GM19043 (cell line): Measurements from ENCODE around the gene ADIPOQ.
"Not testable (repeated sequence)": the region's sequence is repeated elsewhere in the genome, so short reads cannot be mapped to it uniquely, and the experiment has no call there.

Experiments
- ATAC-seq: cut with Tn5 transposase; IDR thresholded peaks from one replicate; pipeline ENCODE4 v1.9.1; 2021; ENCODE audit warnings: low read depth; ENCODE audit not compliant: unreplicated experiment

Gene ADIPOQ

DNA sequence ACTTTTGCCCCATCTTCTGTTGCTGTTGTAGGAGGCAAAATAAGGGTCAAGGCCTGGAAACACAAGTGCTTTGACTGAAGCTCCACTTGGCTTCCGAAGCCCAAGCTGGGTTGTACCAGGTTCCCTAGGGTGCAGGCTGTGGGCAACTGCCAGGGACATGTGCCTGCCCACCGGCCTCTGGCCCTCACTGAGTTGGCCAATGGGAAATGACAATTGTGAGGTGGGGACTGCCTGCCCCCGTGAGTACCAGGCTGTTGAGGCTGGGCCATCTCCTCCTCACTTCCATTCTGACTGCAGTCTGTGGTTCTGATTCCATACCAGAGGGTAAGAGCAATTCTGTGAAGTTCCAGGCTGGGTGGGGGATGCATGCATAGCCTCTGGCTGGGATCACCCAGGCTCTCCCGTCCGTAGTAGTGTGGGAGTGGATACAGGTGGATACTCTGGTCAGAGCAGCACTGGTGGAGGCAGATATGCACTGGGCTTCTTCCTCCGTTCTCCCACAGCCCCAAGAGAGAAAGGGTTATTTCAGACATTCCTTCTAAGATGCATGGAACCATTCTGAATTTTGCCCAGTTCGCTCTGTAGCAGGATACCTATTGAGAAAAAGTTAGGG, at the start of gene ADIPOQ:
ADIPOQ (plus strand) TSS at position 285 of the 613 bp plus-strand sequence. CDS start 10,349 bp downstream, outside the sequence.
- ATAC-seq: no peak

DNA sequence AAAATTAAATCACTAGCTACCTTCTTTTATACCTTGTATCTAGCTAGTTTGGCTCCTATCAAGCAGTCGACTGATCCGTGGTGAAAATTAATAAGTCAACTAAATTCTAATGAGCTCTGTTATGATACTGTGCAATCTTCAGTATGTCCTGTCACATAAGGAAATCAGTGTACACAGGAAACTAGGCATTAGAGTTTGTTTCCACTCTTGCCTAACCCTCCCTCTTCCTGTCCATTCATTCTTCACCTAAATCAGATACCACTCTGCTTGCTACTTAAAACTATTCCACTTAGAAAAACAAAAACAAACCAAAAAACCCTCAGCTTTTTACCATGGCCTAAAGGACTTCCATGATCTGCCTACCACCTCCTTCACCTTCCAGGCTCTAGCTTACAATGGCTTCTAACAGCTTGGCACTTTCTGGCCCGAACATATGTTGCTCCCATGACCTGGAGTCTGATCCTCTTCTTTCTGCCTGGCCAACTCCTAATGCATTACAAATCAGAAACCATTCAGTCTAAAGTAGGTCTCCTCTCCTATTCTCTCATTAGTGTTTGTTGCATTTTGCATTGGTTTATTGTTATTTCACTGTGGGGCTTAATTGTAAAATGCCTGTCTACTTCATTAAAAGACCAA, 44.2 kb upstream of the ADIPOQ start:
- ATAC-seq: no peak

DNA sequence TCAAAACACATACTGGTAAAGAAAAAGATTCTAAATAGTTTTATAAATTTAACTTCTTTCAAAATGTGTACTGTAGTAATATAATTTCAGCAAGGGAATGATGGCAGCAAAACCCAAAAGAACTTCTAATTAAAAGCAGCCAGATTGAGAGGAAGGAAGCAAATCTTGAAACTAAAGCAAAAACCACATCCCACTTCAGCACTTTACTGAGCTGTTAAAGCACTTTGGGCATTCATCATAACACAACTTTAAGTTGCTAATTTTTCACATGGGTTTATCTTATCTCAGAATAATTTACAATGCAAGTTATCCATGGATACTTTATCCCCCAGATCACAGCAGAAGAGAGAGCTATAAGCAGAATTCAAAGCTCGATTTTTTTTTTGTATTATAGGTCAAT, 42.2 kb upstream of the ADIPOQ start:
- ATAC-seq: no peak

DNA sequence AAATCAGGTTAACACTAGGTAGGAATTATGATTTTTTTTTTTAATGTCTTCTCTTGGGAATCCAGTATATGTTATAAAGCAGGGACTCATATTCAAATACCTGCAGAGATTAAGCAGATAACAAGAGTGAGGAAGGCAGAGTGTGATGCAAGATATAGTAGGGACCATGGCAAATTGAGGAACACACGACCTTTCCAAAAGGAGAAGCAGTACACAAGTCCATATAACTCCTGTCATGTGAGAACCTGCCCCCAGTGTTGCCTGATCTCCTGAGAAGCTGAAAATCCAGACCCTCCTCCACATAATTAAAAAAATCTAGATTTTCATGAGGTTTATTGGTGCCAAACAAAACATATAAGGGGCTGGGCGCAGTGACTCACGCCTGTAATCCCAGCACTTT, 39.8 kb upstream of the ADIPOQ start:
- ATAC-seq: no peak

DNA sequence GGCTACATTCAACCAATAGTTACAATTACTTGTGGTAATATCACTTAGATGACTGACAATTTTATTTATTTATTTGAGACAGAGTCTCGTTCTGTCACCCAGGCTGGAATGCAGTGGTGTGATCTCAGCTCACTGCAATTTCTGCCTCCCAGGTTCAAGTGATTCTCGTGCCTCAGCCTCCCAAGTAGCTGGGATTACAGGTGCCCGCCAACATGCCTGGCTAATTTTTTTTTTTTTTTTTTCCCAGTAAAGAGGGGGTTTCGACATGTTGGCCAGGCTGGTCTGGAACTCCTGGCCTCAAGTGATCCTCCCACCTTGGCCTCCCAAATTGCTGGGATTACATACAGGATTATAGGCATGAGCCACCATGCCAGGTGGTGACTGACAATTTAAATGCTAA, 39.1 kb upstream of the ADIPOQ start:
- not testable (repeated sequence) for ATAC-seq

DNA sequence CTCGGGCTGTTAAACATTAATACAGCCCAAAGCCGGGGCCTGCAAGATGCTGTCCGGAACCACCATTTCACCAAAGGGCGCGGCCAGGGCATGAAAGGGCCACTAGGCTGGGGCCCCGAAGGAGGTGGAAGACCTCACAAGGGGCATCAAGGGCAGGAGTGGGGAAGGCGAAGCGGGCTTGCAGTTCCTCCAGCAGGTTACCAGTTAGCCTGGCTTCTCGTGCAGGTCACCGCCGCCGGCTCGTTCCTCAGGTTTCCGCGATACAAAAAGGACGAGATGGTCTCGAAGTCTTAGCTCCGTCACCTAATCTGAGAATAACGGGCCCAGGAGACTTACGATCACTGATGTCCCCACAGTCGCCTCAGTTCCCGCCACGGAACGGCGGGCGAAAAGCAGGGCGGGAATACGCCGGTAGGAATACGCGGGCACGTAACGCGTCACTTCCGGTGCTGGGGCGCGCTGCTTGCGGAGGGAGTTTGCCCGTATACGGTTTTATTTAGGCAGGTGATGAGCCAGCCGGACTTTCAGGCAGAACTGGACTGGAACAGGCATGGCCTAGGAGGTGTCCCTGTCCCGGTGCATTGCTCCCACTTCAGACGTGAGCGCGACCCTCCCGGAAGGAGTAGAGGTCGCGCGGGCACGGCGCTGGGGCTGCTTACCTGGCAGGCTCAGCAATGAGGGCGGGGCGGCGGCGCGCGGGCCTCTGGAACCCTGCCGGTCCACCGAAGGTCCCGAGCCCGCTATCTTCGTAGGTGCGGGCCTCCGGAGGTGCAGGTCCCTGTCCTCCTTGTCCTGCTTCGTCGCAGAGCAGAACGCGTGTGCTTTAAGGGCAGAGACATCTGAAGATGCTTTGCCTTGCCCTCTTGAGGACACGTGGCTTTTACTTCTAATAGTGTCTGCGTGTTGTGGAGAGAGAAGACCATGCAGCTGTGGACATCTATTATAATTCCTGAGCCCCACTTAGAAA, 36.1 kb upstream of the ADIPOQ start, which contains the start of gene RFC4:
RFC4 (minus strand) TSS at position 394 of the 967 bp plus-strand sequence. CDS start 1,769 bp downstream, outside the sequence.
- peak; percentile 89 for ATAC-seq

DNA sequence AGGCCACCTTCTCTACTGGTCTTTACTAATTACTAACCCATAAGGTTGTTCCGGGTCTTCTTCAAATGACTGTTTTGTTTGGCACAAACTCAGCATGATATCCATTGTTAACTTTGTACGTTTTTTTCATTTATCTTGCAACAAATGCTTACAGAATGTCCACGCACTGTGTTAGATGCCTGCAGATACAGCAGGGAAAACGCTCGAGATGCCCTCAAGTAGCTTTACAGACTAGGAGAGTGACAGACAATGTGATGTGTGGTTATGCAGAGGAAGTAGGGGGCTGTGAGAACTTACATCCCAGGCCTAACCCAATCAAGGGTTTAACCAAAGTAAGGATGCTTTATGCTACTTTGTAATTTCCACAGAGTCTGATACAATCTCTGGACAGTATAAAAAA, 35.3 kb upstream of the ADIPOQ start:
- no peak for ATAC-seq

DNA sequence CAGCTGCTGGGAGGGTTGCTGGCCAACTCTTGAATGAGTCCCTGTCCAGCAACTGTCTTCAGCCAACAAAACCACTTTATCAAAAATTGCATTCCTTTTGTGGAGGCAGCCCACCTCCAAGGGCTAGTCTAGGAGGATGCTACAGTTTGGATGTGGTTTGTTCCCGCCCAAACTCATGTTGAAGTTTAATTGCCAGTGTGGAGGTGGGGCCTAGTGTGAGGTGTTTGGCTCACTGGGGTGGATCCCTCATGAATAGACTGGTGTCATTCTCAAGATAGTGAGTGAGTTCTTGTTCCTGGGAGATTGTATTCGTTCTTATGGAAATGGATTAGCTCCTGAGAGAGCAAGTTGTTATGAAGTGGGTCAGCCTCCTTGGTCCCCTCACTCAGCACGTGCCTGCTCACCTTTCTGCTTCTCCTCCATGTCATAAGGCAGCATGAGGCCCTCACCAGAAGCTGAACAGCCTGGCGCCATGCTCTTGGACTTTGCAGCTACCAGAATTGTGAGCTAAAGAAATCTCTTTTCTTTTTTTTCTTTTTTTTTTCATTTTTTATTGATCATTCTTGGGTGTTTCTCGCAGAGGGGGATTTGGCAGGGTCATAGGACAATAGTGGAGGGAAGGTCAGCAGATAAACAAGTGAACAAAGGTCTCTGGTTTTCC, 32.0 kb upstream of the ADIPOQ start:
- ATAC-seq: no peak

DNA sequence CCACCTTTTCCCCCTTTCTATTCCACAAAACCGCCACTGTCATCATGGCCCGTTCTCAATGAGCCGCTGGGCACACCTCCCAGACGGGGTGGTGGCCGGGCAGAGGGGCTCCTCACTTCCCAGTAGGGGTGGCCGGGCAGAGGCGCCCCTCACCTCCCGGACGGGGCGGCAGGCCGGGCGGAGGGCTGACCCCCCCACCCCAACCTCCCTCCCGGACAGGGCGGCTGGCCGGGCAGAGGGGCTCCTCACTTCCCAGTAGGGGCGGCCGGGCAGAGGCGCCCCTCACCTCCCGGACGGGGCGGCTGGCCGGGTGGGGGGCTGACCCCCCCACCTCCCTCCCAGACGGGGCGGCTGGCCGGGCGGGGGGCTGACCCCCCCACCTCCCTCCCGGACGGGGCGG, 31.2 kb upstream of the ADIPOQ start:
- ATAC-seq: not testable (repeated sequence)

DNA sequence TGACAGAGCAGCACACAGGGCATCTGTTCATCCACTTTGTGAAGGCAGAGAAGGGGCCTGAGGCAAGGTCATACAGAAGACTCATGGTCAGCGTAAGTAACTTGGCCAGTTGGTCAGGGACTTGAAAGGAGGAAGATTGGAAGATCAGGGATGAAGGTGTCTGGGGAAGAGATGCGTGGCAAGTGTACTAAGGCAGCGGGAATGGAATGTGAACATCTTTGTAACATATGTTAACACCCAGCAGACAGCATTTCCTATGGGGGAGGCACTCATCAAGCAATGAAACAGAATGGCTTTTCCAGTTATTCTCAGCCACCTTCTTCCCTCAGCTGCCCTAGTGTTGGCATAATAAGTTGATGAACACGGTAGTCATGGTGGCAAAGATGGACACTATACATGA, 28.4 kb upstream of the ADIPOQ start:
- ATAC-seq: no peak

DNA sequence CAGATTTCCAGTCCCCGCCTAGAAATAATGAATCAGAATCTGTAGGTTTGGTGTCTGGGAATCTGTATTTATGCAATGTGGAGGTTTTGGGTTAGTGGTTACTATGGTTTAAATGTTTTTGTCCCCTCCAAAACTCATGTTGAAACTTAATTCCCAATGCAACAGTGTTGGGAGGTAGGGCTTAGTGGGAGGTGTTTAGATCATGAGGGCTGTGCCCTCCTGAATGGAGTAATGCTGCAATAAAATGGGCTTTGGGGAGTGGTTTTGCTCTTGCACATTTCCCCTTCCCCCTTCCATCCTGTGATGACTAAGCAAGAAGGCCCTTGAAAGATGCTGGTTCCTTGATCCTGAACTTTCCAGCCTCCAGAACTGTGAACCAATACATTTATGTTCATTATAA, 27.1 kb upstream of the ADIPOQ start:
- ATAC-seq: no peak

DNA sequence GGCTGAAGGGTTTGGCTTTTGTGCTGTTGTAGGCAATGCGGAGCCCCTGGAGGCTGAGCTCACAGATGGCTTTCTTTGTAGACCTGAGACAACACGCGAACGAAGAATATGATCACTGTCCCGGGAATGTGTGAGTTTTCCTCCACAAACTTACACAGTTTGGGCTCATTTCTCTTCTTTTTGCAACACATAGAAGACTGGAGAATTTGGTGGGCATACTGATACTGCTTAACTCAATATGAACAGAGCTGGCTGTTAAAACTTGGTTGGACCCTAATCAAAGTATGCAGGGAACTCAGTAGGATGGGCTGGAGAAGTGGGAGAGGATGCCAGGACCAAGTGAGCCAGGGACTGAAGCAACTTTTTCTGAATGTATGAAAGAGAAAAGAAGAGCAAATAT, 24.0 kb upstream of the ADIPOQ start:
- ATAC-seq: no peak

DNA sequence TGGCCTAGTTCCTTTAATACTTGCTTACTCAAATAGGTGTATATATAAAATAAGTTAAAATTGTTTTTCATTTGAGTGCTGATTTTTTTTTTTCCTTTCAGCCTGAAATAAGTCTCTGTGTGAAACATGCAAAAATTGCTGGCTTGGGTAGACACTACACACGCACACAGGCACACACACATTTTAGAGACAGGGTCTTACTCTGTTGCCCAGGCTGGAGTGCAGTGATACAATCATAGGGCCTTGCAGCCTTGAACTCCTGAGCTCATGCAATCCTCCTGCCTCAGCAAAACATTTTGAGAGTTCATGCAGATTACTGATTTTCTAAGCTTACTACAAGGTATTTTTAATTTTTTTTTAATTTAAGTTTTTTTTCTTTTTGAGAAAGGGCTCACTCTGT, 23.6 kb upstream of the ADIPOQ start:
- ATAC-seq: no peak

DNA sequence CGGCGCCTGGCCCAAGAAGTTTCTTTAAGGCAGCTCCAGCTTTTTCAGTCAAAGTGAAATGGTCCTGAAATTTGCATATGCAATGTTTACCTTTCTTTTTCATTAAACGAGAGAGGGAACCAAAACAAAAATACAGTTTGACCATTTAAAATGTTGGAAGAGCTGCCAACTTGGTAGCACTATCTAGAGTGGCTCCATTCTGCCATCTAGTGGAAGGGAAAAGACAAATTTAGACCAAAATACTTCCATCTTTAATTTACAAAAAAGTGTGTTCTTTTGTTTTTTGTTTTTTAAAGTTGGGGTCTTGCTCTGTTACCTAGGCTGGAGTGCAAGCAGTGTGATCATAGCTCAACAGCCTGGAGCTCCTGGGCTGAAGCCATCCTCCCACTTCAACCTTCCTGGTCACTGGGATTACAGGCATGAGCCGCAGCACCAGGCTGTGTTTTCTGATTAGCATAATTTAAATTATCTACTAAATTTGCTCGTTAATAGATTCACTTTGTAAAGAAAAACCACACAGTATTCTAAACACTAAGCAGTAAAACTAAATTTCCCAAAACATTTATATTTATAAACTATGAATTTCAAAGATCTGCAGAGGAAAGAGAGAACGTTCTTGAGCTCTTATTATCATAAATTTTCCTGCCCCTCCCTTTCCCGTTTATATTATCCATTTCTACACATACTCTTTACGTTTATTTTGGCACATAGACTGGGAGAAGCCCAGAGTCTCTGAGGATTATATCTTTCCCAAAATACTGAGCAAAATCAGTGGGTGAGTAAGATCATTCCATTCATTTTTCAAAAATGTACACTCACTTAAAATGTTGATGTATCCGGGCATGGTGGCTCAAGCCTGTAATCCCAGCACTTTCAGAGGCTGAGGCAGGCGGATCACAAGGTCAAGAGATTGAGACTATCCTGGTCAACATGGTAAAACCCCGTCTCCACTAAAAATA, 20.8 kb upstream of the ADIPOQ start:
- ATAC-seq: no peak

DNA sequence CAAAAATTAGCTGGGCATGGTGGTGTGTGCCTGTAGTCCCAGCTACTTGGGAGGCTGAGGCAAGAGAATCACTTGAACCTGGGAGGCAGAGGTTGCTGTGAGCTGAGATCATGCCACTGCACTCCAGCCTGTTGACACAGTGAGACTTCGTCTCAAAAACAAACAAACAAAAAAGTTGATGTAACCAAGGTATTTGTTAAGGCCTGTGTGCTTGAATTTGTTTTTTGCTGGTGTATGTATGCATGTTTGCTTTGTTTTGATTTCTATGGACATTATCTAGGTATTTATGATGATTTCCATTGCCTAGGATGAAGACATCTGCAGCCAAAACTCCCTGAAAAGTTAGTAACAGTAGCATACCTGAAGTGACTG, 20.1 kb upstream of the ADIPOQ start:
- ATAC-seq: not testable (repeated sequence)

DNA sequence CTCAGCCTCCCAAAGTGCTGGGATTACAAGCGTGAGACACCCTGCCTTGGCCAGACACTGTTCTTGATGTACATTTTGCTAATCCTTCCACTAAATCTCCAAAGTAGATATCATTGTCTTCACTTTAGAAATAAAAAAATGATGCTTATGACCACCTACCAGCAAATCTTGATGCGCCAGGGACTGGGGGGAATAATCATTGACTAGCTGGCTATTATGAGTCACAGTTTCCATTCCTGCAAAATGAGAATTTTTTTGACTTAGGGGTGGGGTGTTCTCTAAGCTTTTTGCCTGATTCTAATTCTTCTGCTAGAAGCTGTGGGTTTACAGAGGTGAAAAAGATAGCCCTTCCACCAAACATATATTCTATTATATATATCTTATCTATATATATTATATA, 19.1 kb upstream of the ADIPOQ start:
- no peak for ATAC-seq

DNA sequence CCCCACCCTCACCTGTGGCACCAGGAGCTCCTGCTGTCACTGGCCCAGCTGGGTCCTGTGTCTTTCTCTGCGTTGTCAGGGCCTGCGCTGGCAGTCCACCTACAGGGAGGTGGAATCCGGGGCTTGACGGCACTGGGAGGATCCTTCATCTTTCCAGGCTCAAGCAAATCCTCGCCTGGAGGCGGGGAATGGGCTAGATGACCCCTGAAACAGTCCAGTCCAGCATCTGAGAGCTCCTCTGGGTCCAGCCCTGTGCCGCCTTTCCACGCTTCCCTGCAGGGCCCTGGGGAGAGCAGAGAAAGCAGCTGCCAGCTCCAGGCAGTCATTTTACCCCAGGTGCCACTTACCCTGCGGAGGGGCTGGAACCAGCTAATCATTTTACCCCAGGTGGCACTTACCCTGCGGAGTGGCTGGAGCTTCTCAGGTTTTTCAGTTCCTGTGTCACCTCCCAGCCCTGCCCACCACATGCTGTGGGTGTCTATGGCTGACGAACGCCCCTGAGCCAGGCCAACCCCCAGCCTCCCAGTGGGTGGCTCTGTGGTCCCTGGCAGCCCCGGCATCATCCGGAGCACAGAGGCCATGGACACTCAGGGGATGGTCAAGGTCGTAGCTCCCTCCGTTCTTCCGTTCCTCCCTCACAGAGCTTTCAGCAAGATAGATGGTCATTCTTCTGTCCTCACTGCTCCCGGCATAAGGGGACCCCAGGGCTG, 17.9 kb upstream of the ADIPOQ start:
- ATAC-seq: no peak

DNA sequence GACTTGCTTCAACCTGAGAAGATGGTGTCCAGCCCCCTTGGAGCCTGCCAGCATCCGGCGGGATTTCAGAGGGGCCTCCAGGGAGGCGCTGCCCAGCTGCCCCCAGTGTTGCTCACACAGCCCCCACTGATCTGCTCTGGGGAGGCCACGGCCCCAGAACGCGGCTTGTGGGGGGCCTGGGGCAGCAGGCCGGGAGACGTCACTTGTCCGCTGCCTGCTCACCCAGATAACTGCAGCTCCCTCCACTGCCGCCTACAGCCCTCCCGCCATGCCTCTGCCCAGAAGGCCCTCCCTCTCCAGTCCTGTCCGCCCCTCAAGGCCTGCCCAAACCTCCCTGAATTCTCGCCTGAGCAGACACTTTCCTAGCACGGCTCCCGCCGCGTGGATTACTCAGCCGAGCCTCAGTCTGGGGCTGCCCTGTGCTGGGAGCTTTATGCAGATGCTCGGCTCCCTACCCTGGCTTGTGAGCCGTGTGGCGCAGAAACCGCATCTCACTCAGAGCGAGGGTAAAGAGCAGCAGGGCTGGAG, 17.2 kb upstream of the ADIPOQ start:
- ATAC-seq: no peak

DNA sequence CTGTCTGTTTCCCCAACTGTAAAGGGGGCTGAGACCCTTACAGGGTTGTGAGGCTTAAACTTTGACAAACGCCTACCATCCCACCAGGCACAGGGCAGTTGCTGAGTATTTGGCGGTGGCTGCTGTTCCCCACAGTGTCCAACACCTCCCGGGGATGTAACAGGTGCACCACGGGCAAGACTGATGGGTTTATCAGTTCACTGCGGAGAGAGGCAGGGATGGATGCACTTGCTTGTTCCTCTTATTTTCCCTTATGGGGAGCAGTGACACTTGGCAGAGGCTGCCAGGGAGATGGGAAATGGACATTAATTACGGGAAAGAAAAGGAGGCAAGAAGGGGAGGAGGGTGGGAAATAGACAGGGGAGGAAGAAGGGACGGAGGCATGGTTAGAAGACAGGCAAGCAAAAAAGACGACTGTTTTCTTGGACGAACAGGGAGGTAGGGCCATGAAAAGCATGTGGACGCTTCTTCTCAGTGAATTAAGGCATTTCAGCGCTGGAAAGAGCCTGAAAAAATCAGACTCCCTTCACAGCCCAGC, 16.6 kb upstream of the ADIPOQ start:
- no peak for ATAC-seq
